SH-SY5Y (cell line): ENCODE results near the gene ENHO.

Experiments
- GATA2 ChIP-seq: IDR thresholded peaks from 2 replicates; pipeline ENCODE4 v1.6.1; 2011; ENCODE audit warnings: mild to moderate bottlenecking, low read depth, low read length
- GATA3 ChIP-seq: IDR thresholded peaks from 2 replicates; pipeline ENCODE4 v1.6.1; 2011; ENCODE audit warnings: low read depth, mild to moderate bottlenecking, low read length, moderate library complexity

GRCh38 chr9:34550681-34551270 lies 28.0 kb upstream of the ENHO start:
- TF ChIP-seq GATA2 (no peak), GATA3 (no peak)
